COLO668 (cell line): ENCODE results near the gene ST3GAL5.
"Not testable (repeated sequence)": the region's sequence is repeated elsewhere in the genome, so short reads cannot be mapped to it uniquely, and the experiment has no call there.

Experiments
- DNase-seq: peaks from one replicate; lab custom pipeline; 2025; ENCODE audit not compliant: unreplicated experiment; lab: John Stamatoyannopoulos, UW

The ST3GAL5 gene

GRCh38 chr2:85888684-85889626 lies at the start of gene ST3GAL5:
Gene ST3GAL5, minus strand, starts transcription at chr2:85888990. Its CDS starts 85 bp downstream, at chr2:85888905.
- peak; percentile 91 for DNase-seq

GRCh38 chr2:85938456-85938855 lies 49.7 kb upstream of the ST3GAL5 start:
- no peak for DNase-seq

- no peak for DNase-seq
These were observed 48.3 kb upstream of the ST3GAL5 start for GRCh38 chr2:85937069-85937439.

GRCh38 chr2:85936421-85937068 lies 47.8 kb upstream of the ST3GAL5 start:
- DNase-seq, result no peak

- DNase-seq, result no peak
These were observed 47.0 kb upstream of the ST3GAL5 start for GRCh38 chr2:85935746-85936208.

GRCh38 chr2:85935170-85935745 lies 46.5 kb upstream of the ST3GAL5 start:
- DNase-seq, result no peak

- DNase-seq, result no peak
These were observed 45.2 kb upstream of the ST3GAL5 start for GRCh38 chr2:85933753-85934594.

GRCh38 chr2:85931151-85931550 lies 42.4 kb upstream of the ST3GAL5 start:
- not testable (repeated sequence) for DNase-seq

GRCh38 chr2:85930129-85931124 lies 41.6 kb upstream of the ST3GAL5 start:
- DNase-seq, result no peak

- no peak for DNase-seq
These were observed 40.6 kb upstream of the ST3GAL5 start for GRCh38 chr2:85929096-85930050.

- DNase-seq, result no peak
These were observed 38.3 kb upstream of the ST3GAL5 start for GRCh38 chr2:85926931-85927661.

GRCh38 chr2:85926526-85926925 lies 37.7 kb upstream of the ST3GAL5 start:
- DNase-seq, result no peak

- DNase-seq, result no peak
These were observed 36.5 kb upstream of the ST3GAL5 start for GRCh38 chr2:85925216-85925671.

GRCh38 chr2:85924522-85924921 lies 35.7 kb upstream of the ST3GAL5 start:
- no peak for DNase-seq

GRCh38 chr2:85922199-85922598 lies 33.4 kb upstream of the ST3GAL5 start:
- no peak for DNase-seq

GRCh38 chr2:85921659-85922058 lies 32.9 kb upstream of the ST3GAL5 start:
- no peak for DNase-seq

- no peak for DNase-seq
These were observed 32.2 kb upstream of the ST3GAL5 start for GRCh38 chr2:85920810-85921545.
